Activated CD4-positive, CD25-positive, alpha-beta regulatory T cell (primary cell): ENCODE data around the gene PRUNE1.
A peak's percentile ranks its signal among the peaks of the same experiment; 100 is the strongest.

Experiments used
- DNase-seq, 4 experiments: peaks; one replicate each; lab custom pipeline; 2025; lab: John Stamatoyannopoulos, UW

The PRUNE1 gene

DNA sequence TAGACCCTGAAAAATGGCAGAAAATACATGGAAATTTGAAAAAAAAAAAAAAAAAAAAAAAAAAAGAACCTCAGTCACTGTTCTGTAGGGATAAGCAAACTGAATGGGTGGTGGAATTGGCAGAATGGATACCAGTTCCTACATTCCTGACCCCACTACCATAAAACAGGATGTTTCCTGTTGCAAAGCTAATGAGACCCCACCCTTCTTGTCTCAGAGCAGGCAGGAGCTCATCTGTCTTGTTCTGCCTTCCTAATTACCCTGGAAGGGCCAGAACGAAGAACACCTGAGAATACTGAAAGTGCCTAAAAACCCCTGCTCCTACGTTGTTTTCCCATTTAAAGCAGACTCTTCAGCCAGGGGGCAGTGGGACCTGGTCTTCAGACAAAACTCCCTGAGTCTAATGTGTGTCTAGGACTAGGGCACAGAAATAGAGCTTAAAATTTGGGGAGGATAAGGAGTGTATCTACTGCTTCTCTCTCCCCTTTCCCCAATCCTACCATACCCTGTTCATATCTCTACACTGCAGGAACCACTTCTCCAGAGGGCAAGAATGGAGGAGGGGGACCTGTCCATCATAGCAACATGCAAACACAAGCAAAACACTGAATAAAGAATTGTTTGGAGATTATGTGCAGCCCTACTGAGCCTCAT lies 43.2 kb downstream of the PRUNE1 start:
- DNase-seq = no peak

DNA sequence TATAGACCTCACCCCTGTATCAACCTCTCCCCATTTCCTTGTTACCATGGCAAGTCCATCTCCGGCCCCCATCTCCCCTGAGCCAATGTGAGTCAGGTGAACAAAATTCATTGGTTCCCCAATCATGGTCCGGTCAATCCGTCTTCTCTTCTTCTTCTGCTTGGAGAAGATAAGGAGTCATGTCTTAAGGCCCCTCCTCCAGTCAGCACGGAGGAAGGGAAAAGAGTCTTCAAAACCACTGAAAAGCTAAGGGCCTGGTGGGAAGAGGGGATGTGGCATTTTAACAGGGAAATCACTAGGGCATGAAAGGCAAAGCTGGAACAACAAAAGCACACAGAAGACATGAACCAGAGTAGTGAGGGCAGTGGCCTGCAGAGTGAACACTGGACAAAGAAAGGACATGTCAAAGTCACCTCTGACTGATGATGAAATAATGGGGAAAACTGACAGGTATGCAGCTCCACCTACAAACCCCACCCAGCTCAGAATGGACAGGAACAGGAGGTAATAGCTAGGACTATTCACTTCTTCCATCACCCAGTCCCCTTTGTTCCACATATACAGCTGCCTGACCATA lies 46.8 kb downstream of the PRUNE1 start:
- no peak for DNase-seq

DNA sequence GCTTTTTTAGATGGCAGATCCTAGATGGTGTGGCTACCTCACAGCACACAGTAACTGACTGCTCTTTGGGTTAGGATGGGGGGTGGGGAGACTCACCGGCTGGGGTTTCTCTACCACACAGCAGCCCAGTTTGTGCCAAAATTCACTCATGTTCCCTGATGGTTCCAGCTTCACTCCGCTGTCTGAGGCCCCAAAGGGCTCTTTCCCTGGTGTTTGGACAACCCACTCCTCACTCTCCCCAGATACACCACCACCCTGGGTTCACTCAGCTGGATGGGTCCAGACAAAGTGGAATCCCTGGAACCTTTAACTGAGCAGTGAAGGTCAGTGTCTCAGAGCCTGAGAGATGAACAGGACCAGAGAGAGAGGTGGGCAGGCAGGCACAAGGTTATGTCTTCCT lies 47.3 kb downstream of the PRUNE1 start:
- no peak for DNase-seq

DNA sequence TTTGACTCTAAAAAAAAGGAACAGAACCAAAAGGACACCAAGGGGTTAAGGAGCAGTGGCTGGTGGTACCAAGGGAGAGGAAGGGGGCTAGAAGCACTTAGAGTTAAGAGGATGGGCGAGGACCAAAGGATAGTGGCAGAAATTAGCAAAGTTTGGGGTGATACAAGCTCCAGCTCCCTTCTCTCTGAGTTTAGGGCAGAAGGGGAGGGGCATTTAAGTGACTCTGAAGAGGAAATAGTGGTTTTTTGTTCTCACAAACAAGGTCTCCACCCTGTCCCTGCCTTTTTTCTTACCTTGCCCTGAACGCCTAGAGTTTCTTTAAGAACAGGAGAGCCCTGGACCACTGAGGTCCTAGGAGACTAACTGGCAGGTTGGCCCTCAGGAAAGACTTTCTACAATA lies 47.9 kb downstream of the PRUNE1 start:
- no peak for DNase-seq

DNA sequence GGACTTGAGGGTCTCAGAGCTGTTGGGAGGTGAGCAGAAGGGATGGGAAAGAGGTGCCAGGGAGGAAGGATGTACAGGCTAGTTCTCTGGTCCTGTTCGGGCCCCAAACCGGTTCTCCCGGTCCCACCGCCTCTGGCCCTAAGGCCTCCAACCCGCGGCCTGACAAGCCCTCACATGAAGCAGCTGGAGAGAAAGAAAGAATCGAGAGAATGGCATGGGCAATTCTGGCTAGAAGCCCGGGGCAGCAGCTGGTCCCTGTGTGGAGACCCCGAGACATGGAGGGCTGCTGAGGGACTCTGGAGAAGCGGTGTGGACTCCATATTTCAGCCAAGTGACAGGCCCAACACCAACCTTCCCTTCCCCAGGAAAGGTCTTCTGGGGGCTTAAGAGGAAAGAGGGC lies 50.4 kb downstream of the PRUNE1 start:
- DNase-seq = no peak

DNA sequence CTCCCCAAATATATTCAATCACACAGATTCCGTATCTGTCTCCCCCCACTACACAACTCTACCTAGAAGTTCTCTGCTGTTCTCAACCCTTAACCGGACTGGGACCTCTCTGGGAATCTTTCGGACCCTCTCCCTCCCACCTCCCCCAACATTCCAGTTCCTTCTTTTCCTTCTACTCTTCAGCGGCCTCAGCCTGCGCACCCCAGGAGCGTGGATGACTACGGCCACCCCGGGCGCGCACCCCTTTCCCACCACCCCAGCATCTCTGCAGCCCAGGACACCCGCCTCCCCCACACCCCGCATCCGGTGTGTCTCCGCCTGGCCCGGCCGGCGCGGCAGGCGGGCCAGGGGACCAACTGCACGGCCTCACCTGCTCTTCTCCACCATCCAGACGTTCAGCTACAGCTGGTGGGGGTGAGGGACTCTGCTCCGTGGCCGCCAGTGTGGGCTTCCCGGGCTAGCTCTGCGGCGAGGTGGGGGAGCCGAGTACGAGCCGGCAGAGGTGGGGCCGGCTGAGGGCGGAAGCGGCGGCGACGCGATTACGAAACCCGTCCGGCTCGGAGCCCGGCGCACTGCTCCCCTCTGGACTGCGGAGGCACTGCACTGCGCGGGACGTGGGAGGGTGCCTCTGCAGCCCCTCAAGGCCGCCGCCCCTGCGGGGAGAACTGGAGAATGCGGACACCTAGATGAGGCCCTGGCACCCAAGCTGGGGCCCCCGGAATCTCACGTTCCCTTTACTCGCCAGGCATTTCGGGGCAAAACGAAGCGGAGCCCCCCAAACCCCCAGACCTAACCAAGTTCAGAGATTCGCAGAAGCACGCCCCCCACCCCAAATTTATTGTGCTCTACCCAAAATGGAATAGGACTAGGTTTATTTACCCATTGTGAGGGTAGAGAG lies 51.1 kb downstream of the PRUNE1 start, which contains the start of gene CDC42SE1:
Gene CDC42SE1 (minus strand): TSS at position 514 of the 898 bp plus-strand sequence. CDS start 3,892 bp downstream, outside the sequence.
- peak; percentile 52 to 79 (median 70) for DNase-seq

DNA sequence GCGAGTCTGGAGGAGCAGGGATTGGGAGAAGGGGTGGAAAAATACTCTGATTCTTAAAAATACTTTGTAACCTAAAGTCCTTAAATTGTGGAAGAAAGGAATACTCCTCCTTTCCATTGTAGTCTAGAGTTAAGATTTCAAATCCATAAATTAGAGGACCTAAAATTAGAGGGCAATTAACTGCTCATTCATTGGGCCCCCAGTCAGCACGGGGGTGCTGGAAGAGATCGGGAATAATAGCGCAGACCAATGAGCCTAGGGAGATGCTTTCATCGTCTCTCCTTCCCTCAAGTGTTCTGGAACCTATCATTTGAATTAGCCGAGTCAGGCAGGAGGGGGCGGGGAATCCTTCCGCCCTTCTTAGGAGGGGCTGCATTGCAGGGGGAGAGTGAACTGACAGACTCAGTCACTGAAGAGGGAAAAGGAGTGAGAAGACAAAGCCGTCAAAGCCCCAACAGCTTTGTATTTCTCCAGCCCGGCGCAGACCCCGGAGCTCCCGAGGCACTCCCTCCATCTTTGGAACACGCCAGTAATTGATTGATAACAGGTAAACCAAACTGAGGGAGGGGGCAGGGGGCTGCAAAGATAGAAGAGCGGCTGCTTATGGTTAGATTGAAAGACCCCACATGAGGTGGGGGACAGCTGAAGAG lies 51.9 kb downstream of the PRUNE1 start, which contains the start of gene MLLT11:
Gene MLLT11 (plus strand): TSS at position 391 of the 650 bp plus-strand sequence. CDS start 6,828 bp downstream, outside the sequence.
- DNase-seq = no peak

DNA sequence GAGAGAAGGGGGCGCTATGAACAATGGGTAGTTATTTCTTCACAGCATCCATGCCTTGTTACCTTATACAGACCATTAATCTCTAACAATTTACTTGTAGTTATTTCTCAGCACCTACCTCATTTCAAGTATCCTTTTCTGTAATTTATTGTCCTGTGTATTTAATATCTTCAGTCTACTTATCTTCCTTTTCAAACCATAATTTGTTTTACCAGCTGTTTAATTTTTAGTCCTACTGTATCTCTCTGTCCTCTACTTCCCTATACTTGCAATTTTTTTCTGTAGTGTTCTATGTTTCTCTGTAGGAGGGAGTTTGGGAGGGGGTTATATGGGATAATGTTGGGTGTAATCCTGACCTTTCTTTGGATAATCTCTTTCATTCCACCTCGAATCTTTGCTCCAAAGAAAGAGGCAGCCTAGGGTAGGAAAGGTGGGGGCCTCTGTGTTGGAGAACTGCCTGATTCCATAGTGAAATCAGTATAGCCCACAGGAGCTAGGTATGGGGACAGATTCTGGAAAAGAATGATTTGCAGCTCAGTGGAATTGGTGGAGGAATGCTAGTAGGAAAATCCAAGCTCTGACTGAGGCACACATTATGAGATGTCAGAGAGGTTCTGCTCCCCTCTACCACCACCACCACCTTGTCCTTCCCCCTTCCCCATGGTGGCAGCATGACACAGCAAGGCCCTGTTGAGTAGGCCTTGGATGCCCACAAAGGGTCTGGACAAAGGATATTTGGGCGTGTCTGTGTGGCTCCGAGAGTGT lies 52.6 kb downstream of the PRUNE1 start:
- DNase-seq = no peak

DNA sequence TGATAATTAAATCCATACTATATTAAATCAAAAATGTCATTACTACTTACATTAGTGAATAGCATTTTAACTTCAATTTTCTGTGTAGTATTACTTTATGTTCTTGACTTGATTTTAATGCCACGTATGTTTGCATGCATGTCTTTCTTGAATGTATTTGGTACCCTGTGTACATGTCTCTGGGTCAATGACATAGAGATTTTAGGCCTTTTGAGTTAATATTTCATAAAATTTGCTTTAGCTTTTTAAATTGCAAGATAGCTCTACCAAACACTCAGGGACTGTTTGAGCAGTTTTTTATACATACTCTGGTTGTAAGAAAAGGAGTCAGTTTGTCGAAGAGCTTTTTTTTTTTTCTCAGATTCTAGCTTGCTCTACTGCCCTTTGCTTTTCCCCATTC lies 53.5 kb downstream of the PRUNE1 start:
- no peak for DNase-seq

DNA sequence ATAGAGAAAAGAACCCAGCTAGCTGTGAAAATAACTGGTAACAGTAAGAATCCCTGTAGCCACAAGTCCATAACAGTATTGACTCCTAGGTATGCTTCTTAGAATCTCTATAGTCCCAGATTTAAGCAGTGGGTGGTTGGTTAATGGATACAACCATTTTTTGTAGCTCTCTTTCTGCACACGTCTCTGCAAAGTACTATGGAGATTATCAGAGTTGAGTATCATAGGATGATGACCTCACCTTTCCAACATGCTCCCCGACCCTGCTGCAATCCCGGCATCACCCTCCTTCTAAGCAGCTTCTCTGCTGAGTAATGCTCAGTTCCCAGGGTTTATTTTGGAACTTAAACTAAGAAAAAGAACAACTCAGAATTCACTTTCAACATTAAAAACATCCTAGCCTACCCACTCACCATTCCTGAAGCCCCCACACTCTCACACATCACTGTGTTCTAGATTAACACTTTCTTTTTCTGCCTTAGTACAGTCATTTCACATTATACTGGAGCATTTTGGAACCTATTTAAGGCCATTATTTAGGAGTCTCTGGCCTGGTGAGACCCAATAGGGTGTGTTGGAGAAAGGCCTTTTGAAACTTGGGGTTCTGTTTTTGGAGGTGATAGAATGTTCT lies 54.6 kb downstream of the PRUNE1 start:
- no peak for DNase-seq

DNA sequence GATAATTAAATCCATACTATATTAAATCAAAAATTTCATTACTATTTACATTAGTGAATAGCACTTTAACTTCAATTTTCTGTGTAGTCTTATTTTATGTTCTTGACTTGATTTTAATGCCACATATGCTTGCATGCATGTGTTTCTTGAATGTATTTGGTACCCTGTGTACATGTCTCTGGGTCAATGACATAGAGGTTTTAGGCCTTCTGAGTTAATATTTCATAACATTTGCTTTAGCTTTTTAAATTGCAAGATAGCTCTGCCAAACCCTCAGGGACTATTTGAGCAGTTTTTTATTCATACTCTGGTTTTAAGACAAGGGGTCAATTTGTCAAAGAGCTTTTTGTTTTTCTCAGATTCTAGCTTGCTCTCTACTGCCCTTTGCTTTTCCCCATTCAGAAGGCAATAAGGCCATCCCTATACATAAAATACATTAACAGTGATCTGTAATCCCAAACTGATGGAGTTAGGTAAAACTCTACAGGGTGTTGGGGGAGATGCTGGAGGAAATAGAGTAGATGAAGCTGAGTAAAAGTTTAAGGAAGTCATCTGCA lies 56.9 kb downstream of the PRUNE1 start:
- DNase-seq = no peak

DNA sequence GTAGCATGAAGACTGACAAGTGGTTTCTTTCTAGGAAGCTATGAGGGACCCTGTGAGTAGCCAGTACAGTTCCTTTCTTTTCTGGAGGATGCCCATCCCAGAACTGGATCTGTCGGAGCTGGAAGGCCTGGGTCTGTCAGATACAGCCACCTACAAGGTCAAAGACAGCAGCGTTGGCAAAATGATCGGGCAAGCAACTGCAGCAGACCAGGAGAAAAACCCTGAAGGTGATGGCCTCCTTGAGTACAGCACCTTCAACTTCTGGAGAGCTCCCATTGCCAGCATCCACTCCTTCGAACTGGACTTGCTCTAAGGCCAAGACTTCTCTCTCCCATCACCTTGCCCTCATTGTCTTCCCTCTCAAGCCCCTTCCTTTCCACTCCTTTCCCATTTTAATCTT lies 58.9 kb downstream of the PRUNE1 start:
- no peak for DNase-seq

DNA sequence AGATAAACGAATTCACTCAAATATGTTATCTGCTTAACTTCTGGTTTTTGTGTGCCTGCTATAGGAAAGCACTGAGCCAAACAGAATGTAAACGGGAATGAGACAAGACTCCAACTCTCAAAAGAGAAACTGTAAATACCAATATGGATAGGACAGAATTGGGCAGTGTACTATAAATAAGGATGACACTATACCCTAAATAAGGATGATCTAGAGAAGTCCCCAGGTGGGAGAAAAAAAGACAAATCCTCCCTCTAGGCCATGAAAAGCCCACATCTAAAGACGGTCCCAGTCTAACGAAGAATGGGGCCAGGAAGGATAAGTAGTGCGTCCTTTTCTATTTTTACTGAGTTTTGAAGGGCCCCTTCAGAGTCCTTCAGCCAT lies 60.8 kb downstream of the PRUNE1 start:
- DNase-seq = no peak

DNA sequence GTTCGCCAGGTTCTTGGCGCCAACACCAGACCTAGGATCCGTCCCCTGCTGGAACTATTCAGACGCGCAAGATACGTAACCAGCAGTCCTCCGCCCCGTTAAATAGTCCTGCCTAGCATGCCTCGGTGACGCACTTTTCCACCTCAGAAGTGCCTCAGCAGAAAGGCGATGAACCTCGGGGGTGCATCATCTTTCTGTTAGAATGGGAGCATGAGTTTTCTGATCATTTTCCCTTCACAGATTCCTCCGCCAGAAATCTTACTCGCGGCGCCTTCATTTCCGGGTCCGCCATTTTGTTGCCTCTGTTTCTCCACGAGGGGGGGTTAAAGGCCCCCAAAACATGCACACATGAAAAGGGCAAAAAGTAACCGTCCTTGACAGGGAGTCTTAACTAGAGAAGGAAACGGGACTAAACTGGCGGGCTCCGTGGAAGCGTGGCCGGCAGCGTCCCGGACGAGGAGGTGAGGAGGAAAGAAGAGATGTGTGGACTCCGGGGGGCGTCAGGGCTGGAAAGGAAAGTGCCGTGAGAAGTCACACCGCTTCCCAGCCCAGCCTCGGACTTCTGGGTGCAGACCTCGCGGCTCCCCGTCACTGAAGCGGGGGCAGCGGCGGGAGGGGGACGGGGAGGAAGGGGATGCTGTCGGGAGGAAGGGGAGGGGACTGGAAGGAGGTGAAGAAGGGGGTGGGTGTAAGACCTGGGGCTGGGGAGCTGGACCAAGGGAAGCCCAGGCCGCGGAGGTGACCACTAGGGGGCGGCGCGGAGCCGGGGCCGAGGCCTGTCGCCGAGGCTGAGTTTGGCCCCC lies 62.4 kb downstream of the PRUNE1 start, which contains the start of gene GABPB2:
Gene GABPB2 (plus strand): TSS at position 288 of the 803 bp plus-strand sequence. CDS start 17,429 bp downstream, outside the sequence.
- DNase-seq = peak; percentile 70 to 79 (median 75)

DNA sequence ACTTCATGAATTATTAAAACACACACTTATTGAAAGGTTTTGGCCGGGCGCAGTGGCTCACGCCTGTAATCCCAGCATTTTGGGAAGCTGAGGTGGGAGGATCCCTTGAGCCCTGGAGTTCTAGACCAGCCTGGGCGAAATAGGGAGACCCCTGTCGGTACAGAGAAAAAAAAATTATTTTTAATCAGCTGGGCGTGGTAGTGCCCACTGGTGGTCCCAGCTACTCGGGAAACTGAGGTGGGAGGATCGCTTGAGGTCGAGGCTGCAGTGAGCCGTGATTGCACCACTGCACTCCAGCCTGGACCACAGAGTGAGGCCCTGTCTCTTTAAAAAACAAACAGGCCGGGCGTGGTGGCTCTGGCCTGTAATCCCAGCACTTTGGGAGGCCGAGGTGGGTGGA lies 64.0 kb downstream of the PRUNE1 start:
- DNase-seq = no peak
